Measurements from ENCODE around the gene FBXW11.

Gene FBXW11

DNA sequence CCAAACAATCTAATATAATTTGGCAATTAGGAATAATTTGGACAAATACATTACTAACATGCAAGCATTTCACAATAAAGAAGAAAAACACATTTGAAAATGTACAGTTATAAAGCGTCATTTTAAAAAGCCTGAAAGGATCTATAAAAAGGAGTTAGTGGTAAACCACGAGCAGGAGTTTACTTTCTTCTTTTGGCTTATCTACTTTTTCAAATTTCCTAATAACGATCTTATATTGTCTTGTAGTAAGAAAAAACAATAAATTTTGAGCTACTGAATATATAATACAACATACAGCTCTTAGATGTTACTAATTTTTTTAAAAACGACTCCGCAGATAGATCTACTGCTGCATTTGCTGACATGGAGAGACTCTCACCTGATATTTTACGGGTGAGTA lies 141.0 kb downstream of the FBXW11 start:
- DNase-seq (ENCODE audit: low spot score) = no peak

GRCh38 chr5:171863935-171864334 lies 142.5 kb downstream of the FBXW11 start:
- no peak for DNase-seq (ENCODE audit: low spot score)

- DNase-seq (ENCODE audit: low spot score) = no peak
Measured at GRCh38 chr5:171862624-171863023, 143.8 kb downstream of the FBXW11 start.

GRCh38 chr5:171861381-171861780 lies 145.1 kb downstream of the FBXW11 start:
- DNase-seq (ENCODE audit: low spot score) = no peak

GRCh38 chr5:171858303-171858702 lies 148.1 kb downstream of the FBXW11 start:
- DNase-seq (ENCODE audit: low spot score) = no peak

DNA sequence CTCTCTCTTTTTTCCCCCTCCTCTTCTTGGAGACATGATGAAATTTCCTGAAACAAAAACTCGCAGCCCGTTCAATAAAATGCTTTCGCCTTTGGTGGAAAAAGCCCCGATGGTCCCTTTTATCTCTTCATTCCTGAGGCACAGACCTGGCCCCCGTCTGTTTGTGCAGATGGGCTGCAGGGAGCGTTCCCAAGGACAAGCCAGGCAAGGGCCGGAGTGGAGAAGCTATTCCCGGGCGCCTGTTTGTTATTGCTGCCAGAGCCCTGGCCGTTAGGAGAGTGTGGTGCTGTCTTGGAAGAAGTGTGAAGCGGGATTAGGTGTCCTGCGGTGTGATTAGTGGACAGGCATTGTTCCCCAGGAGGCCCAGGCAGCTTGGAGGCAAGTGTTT lies 149.0 kb downstream of the FBXW11 start:
- DNase-seq (ENCODE audit: low spot score) = no peak

DNA sequence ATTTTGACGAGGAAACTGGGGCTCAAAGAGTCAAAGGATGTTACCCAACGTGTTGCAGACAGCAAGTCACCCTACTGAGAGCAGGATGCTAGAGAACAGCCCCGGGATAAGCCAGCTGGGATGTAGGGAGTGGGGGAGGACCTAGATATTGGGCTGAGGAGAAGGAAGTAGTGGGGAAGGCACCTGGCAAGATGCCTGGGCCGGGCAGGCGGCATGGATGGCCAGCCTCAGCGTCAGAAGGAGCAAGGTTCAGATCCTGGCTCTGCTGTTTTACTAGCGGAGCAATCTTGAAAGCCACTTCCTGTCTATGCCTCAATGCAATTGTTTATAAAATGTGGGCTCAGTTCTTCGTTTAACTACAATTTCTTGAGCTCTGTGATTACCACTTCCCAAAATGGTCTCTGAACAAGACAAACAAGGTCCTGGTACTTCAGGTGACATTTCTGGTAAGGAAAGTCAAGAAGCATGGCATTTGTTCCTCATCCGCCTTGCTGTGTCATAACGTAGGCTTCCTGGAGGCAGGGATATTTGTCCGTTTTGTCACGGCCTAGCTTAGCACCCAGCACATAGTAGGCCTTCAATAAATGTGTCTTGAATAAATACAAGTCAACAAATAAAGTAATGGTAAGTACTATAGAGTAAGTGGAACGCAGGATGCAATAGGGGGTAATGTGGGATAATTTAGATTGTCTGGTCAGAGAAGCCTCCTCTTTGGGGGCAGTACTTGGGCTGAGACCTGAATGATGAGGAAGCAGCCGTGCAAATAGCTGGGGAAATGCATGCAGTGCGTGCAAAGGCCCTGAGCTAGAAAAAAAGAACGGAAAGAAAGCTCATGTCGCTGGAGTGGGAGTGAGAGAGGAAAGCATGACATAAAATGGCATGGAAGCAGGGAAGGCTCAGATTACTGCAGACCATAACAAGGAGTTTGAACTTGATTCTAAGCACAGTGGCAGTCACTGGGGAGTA lies 150.4 kb downstream of the FBXW11 start:
- DNase-seq (ENCODE audit: low spot score) = no peak

- DNase-seq (ENCODE audit: low spot score) = no peak
Measured at GRCh38 chr5:171855265-171855664, 151.2 kb downstream of the FBXW11 start.

GRCh38 chr5:171852255-171852681 lies 154.2 kb downstream of the FBXW11 start:
- no peak for DNase-seq (ENCODE audit: low spot score)

GRCh38 chr5:171851251-171851650 lies 155.2 kb downstream of the FBXW11 start:
- DNase-seq (ENCODE audit: low spot score) = no peak

DNA sequence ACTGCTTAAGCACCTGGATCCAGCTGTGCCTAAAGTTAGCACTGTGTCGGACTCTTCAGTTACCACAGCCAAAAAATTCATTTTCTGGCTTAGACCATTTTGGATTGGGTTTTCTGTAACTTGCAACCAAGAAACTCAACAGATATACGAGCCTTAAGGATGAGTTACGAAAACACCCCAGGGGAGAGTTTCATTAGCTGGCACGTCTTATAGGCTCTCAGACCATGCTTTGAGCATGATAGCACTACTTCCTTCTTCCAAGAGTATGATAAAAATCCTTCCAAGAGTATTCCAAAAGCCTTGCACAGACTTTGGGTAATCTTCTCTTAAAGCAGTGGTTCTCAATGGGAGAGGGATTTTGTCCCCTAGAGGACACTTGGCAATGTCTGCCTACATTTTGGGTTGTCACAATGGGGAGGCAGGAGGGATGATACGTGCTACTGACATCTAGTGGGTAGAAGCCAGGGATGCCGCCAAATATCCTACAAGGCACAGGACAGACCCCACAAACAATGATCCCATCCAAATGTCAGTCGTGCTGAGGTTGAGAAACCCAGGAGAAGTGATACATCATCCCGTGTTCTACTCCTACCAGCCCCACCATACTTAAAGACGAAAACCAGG lies 156.0 kb downstream of the FBXW11 start:
- no peak for DNase-seq (ENCODE audit: low spot score)

- no peak for DNase-seq (ENCODE audit: low spot score)
Measured at GRCh38 chr5:171849585-171850323, 156.7 kb downstream of the FBXW11 start.

GRCh38 chr5:171848911-171849520 lies 157.4 kb downstream of the FBXW11 start:
- no peak for DNase-seq (ENCODE audit: low spot score)

GRCh38 chr5:171848486-171848885 lies 158.0 kb downstream of the FBXW11 start:
- no peak for DNase-seq (ENCODE audit: low spot score)

DNA sequence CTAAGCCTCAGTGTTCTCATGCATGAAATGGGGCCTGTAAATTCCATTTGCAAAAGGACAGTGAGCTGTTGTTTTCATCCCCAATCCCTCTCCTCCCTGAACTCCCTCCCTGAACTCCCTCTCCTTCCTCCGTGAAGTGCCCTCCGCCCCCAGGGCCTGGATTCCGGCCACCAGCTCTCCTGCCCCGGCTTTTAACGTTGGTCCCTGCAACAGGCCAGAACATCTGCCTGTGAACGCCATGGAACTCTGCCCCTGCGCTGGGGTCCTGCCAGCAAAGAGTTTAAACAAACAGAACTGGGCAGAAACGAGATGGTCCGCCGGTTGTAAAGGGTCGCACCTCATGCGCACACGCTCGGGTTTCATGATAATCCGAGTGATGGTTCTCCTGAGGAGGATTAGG lies 158.4 kb downstream of the FBXW11 start:
- DNase-seq (ENCODE audit: low spot score) = no peak

- DNase-seq (ENCODE audit: low spot score) = no peak
Measured at GRCh38 chr5:171847026-171847425, 159.4 kb downstream of the FBXW11 start.

DNA sequence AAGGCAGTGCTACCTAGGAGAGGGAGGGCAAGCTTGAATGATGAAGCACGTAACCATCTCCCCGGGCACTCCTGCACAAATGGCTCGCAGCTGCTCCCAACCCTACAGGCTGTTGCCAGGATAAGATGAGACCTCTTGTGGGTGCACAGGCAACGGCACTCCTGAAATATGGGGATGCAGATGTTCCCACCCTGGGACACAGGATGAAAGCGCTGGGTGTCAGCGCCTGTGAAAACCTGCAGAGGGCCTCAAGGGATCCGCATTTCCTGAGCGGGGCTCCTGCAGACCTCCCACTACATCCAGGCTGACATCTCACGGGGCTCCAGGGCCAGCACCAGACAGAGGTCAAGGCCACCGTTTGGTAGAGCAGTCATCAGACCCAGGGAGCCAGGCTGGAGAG lies 160.1 kb downstream of the FBXW11 start:
- DNase-seq (ENCODE audit: low spot score) = no peak

GRCh38 chr5:171845857-171846256 lies 160.6 kb downstream of the FBXW11 start:
- DNase-seq (ENCODE audit: low spot score) = no peak

DNA sequence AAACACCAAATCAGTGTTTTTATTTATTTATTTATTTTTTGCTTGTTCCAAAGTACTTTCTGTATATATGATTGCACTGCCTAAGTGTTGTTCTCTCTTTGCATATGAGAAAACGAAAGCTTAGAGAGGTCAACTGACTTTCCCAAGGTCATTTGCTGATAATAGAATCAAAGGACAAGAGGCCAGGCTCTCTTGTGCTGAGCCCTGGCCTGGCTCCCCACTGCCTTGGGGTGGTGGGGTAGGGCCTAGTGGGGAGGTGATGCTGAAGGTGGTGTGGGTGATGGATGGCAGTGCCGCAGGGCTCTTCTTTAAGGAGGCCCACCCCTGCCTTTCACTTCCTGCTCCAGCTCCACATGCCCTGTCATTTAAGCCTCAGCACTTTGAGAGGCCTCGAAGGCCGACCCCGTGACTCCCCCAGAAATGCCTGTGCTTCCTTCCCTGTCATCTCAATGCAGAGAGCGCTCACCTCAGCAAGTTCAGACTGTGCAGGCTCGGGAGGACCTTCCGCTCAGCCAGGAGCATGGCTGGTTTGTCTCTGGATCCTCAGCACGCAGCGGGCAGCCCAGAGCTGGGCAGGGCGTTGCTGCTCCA lies 161.3 kb downstream of the FBXW11 start:
- no peak for DNase-seq (ENCODE audit: low spot score)

- no peak for DNase-seq (ENCODE audit: low spot score)
Measured at GRCh38 chr5:171842777-171843328, 163.6 kb downstream of the FBXW11 start.

GRCh38 chr5:171841984-171842776 lies 164.3 kb downstream of the FBXW11 start:
- no peak for DNase-seq (ENCODE audit: low spot score)
